ENCODE data around the gene SLC46A2. TPM values are rescaled to one million over a fixed set of nuclear protein-coding genes. Genes with fewer than 3 reads are reported as not detected.
A peak's percentile ranks its signal among the peaks of the same experiment; 100 is the strongest.

Gene SLC46A2
- total RNA-seq, result not detected

GRCh38 chr9:112890106-112891081 lies at the start of gene SLC46A2:
Gene SLC46A2, minus strand, starts transcription at chr9:112890876. Its CDS starts 195 bp downstream, at chr9:112890681.
- H3K36me3 Mint-ChIP-seq (ENCODE audit: low read depth), result no peaks in the 10 kb centered on the region
- ChIA-PET CTCF (no interaction called here), POLR2A (no interaction called here)
- ATAC-seq, result no peak
- H3K27ac Mint-ChIP-seq, result no peak within 1 kb of the TSS
- peaks cover 38% of the 10 kb centered on the region for H3K27me3 Mint-ChIP-seq (ENCODE audit: low read depth)
- DNase-seq, result no peak
- no peak within 1 kb of the TSS for H3K4me3 Mint-ChIP-seq
- no peaks in the 10 kb centered on the region for H3K4me1 Mint-ChIP-seq (ENCODE audit: low read depth)
- no peaks in the 10 kb centered on the region for H3K9me3 Mint-ChIP-seq (ENCODE audit: insufficient read depth)

- H3K9me3 Mint-ChIP-seq (ENCODE audit: insufficient read depth), result peaks cover under 1% of the 10 kb centered on the region
- ATAC-seq, result no peak
Observed at GRCh38 chr9:112939418-112939817, 48.7 kb upstream of the SLC46A2 start.

GRCh38 chr9:112933696-112934095 lies 43.0 kb upstream of the SLC46A2 start:
- no peaks in the 10 kb centered on the region for H3K36me3 Mint-ChIP-seq (ENCODE audit: low read depth)
- ChIA-PET POLR2A (no interaction called here), CTCF (no interaction called here)
- H3K9me3 Mint-ChIP-seq (ENCODE audit: insufficient read depth), result no peaks in the 10 kb centered on the region
- H3K4me1 Mint-ChIP-seq (ENCODE audit: low read depth), result no peaks in the 10 kb centered on the region
- DNase-seq (no peak), ATAC-seq (no peak)
- H3K27me3 Mint-ChIP-seq (ENCODE audit: low read depth), result peaks cover 10% of the 10 kb centered on the region
- H3K27ac Mint-ChIP-seq, result no peak overlapping the region
- no peak overlapping the region for H3K4me3 Mint-ChIP-seq

More at GRCh38 chr9:112939418-112939817, 48.7 kb upstream of the SLC46A2 start:
- no peak for DNase-seq
- Mint-ChIP-seq H3K27me3 (ENCODE audit: low read depth) (peaks cover 1% of the 10 kb centered on the region), H3K36me3 (ENCODE audit: low read depth) (no peaks in the 10 kb centered on the region), H3K27ac (no peak overlapping the region), H3K4me1 (ENCODE audit: low read depth) (no peaks in the 10 kb centered on the region), H3K4me3 (no peak overlapping the region)
- POLR2A ChIA-PET, result no interaction called here
- CTCF ChIA-PET, result no interaction called here

GRCh38 chr9:112925058-112925641 lies 34.5 kb upstream of the SLC46A2 start:
- DNase-seq, result peak; percentile 31
- no peaks in the 10 kb centered on the region for H3K4me1 Mint-ChIP-seq (ENCODE audit: low read depth)
- H3K9me3 Mint-ChIP-seq (ENCODE audit: insufficient read depth), result no peaks in the 10 kb centered on the region
- ChIA-PET CTCF (interaction anchor here (0.9 kb wide), 1 partner anchor 19 kb away, joined by 3 read pairs; no protein-coding TSS in a partner anchor), POLR2A (no interaction called here)
- no peak overlapping the region for H3K4me3 Mint-ChIP-seq
- H3K36me3 Mint-ChIP-seq (ENCODE audit: low read depth), result no peaks in the 10 kb centered on the region
- H3K27ac Mint-ChIP-seq, result no peak overlapping the region
- peaks cover 25% of the 10 kb centered on the region for H3K27me3 Mint-ChIP-seq (ENCODE audit: low read depth)
- ATAC-seq, result no peak

- no peak for ATAC-seq
Observed at GRCh38 chr9:112921549-112921948, 30.9 kb upstream of the SLC46A2 start.

GRCh38 chr9:112917987-112918362 lies 27.3 kb upstream of the SLC46A2 start:
- ATAC-seq, result no peak
- Mint-ChIP-seq H3K4me1 (ENCODE audit: low read depth) (no peaks in the 10 kb centered on the region), H3K9me3 (ENCODE audit: insufficient read depth) (no peaks in the 10 kb centered on the region), H3K4me3 (no peak overlapping the region), H3K36me3 (ENCODE audit: low read depth) (no peaks in the 10 kb centered on the region), H3K27me3 (ENCODE audit: low read depth) (peaks cover 15% of the 10 kb centered on the region), H3K27ac (no peak overlapping the region)
- no peak for DNase-seq
- ChIA-PET POLR2A (no interaction called here), CTCF (interaction anchor here (0.6 kb wide), 1 partner anchor 15 kb away, joined by 3 read pairs; no protein-coding TSS in a partner anchor)

More at GRCh38 chr9:112921549-112921948, 30.9 kb upstream of the SLC46A2 start:
- CTCF ChIA-PET, result interaction anchor here (0.8 to 3.6 kb wide), 2 partner anchors 19 to 191 kb away, joined by 3 to 14 read pairs; no protein-coding TSS in a partner anchor
- Mint-ChIP-seq H3K9me3 (ENCODE audit: insufficient read depth) (no peaks in the 10 kb centered on the region), H3K36me3 (ENCODE audit: low read depth) (no peaks in the 10 kb centered on the region), H3K27ac (no peak overlapping the region), H3K4me3 (no peak overlapping the region), H3K4me1 (ENCODE audit: low read depth) (no peaks in the 10 kb centered on the region), H3K27me3 (ENCODE audit: low read depth) (peaks cover 29% of the 10 kb centered on the region)
- POLR2A ChIA-PET, result no interaction called here
- no peak for DNase-seq

GRCh38 chr9:112917047-112917986 lies 26.6 kb upstream of the SLC46A2 start:
- Mint-ChIP-seq H3K4me3 (no peak overlapping the region), H3K4me1 (ENCODE audit: low read depth) (no peaks in the 10 kb centered on the region), H3K36me3 (ENCODE audit: low read depth) (no peaks in the 10 kb centered on the region), H3K9me3 (ENCODE audit: insufficient read depth) (no peaks in the 10 kb centered on the region), H3K27me3 (ENCODE audit: low read depth) (peaks cover 18% of the 10 kb centered on the region), H3K27ac (no peak overlapping the region)
- no peak for ATAC-seq
- no peak for DNase-seq
- ChIA-PET POLR2A (no interaction called here), CTCF (interaction anchor here (0.6 kb wide), 1 partner anchor 15 kb away, joined by 3 read pairs; no protein-coding TSS in a partner anchor)

GRCh38 chr9:112914524-112914923 lies 23.8 kb upstream of the SLC46A2 start:
- Mint-ChIP-seq H3K36me3 (ENCODE audit: low read depth) (no peaks in the 10 kb centered on the region), H3K9me3 (ENCODE audit: insufficient read depth) (no peaks in the 10 kb centered on the region), H3K4me3 (no peak overlapping the region), H3K4me1 (ENCODE audit: low read depth) (no peaks in the 10 kb centered on the region), H3K27me3 (ENCODE audit: low read depth) (peaks cover 10% of the 10 kb centered on the region), H3K27ac (no peak overlapping the region)
- DNase-seq (no peak), ATAC-seq (no peak)
- CTCF ChIA-PET, result interaction anchor here (2.8 kb wide), 1 partner anchor 12 kb away, joined by 13 read pairs; no protein-coding TSS in a partner anchor
- POLR2A ChIA-PET, result interaction anchor here (0.6 kb wide), 1 partner anchor 176 kb away, joined by 4 read pairs; no protein-coding TSS in a partner anchor

- POLR2A ChIA-PET, result no interaction called here
Observed at GRCh38 chr9:112913326-112913725, 22.6 kb upstream of the SLC46A2 start.

GRCh38 chr9:112912636-112913035 lies 22.0 kb upstream of the SLC46A2 start:
- H3K36me3 Mint-ChIP-seq (ENCODE audit: low read depth), result no peaks in the 10 kb centered on the region
- no peak overlapping the region for H3K27ac Mint-ChIP-seq
- ATAC-seq (no peak), DNase-seq (no peak)
- H3K9me3 Mint-ChIP-seq (ENCODE audit: insufficient read depth), result no peaks in the 10 kb centered on the region
- ChIA-PET POLR2A (interaction anchor here (0.6 kb wide), 1 partner anchor 22 kb away, joined by 4 read pairs; no protein-coding TSS in a partner anchor), CTCF (interaction anchor here (2.8 kb wide), 1 partner anchor 10 kb away, joined by 13 read pairs; no protein-coding TSS in a partner anchor)
- H3K4me3 Mint-ChIP-seq, result no peak overlapping the region
- no peaks in the 10 kb centered on the region for H3K4me1 Mint-ChIP-seq (ENCODE audit: low read depth)
- H3K27me3 Mint-ChIP-seq (ENCODE audit: low read depth), result peaks cover 18% of the 10 kb centered on the region

More at GRCh38 chr9:112913326-112913725, 22.6 kb upstream of the SLC46A2 start:
- Mint-ChIP-seq H3K9me3 (ENCODE audit: insufficient read depth) (no peaks in the 10 kb centered on the region), H3K36me3 (ENCODE audit: low read depth) (no peaks in the 10 kb centered on the region), H3K27me3 (ENCODE audit: low read depth) (peaks cover 15% of the 10 kb centered on the region), H3K4me3 (no peak overlapping the region), H3K27ac (no peak overlapping the region), H3K4me1 (ENCODE audit: low read depth) (no peaks in the 10 kb centered on the region)
- ATAC-seq, result no peak
- CTCF ChIA-PET, result interaction anchor here (2.8 kb wide), 1 partner anchor 11 kb away, joined by 13 read pairs; no protein-coding TSS in a partner anchor
- no peak for DNase-seq

GRCh38 chr9:112911736-112912135 lies 21.1 kb upstream of the SLC46A2 start:
- CTCF ChIA-PET, result interaction anchor here (0.6 kb wide), 1 partner anchor 9 kb away, joined by 3 read pairs; no protein-coding TSS in a partner anchor
- Mint-ChIP-seq H3K4me1 (ENCODE audit: low read depth) (no peaks in the 10 kb centered on the region), H3K4me3 (no peak overlapping the region), H3K27me3 (ENCODE audit: low read depth) (peaks cover 17% of the 10 kb centered on the region), H3K36me3 (ENCODE audit: low read depth) (no peaks in the 10 kb centered on the region), H3K27ac (no peak overlapping the region), H3K9me3 (ENCODE audit: insufficient read depth) (no peaks in the 10 kb centered on the region)
- POLR2A ChIA-PET, result no interaction called here
- DNase-seq (no peak), ATAC-seq (no peak)

Data from activated CD8-positive, alpha-beta T cell treated with anti-CD3 and anti-CD28 coated beads, Interleukin-2, amount 10 ng/mL, durations not matched to agents 7 days and 5 days (primary cell).